CD4-positive, alpha-beta T cell treated with Interleukin-4 for 4 hours (primary cell): ENCODE results near the gene ATG2B.

Source experiments
- DNase-seq: peaks from one replicate; pipeline ENCODE4 v3.0.0-alpha.2; 2020

Gene ATG2B

GRCh38 chr14:96270565-96271420 is 92.3 kb downstream of the ATG2B start:
- DNase-seq: no peak

- no peak for DNase-seq
Measured at GRCh38 chr14:96269359-96269710, 93.8 kb downstream of the ATG2B start.

- DNase-seq: no peak
Measured at GRCh38 chr14:96268431-96269358, 94.4 kb downstream of the ATG2B start.

GRCh38 chr14:96267916-96268315 is 95.2 kb downstream of the ATG2B start:
- no peak for DNase-seq

- no peak for DNase-seq
Measured at GRCh38 chr14:96267336-96267735, 95.8 kb downstream of the ATG2B start.

- DNase-seq: no peak
Measured at GRCh38 chr14:96265383-96266095, 97.6 kb downstream of the ATG2B start.

GRCh38 chr14:96264853-96265252 is 98.3 kb downstream of the ATG2B start:
- no peak for DNase-seq

- no peak for DNase-seq
Measured at GRCh38 chr14:96264200-96264553, 99.0 kb downstream of the ATG2B start.

GRCh38 chr14:96263347-96264199 is 99.6 kb downstream of the ATG2B start:
- DNase-seq: no peak

GRCh38 chr14:96261772-96262655 is 101.1 kb downstream of the ATG2B start:
- no peak for DNase-seq

GRCh38 chr14:96261053-96261452 is 102.1 kb downstream of the ATG2B start:
- DNase-seq: no peak

GRCh38 chr14:96260341-96260821 is 102.8 kb downstream of the ATG2B start:
- no peak for DNase-seq

GRCh38 chr14:96257900-96258299 is 105.2 kb downstream of the ATG2B start:
- no peak for DNase-seq

- DNase-seq: no peak
Measured at GRCh38 chr14:96257056-96257455, 106.1 kb downstream of the ATG2B start.

- no peak for DNase-seq
Measured at GRCh38 chr14:96256407-96256806, 106.7 kb downstream of the ATG2B start.

- no peak for DNase-seq
Measured at GRCh38 chr14:96255501-96256366, 107.4 kb downstream of the ATG2B start, which contains the start of gene BDKRB1. TSS of gene BDKRB1 (plus strand) at chr14:96256210. CDS start at chr14:96263683, 7,473 bp downstream.

GRCh38 chr14:96254687-96255086 is 108.5 kb downstream of the ATG2B start:
- no peak for DNase-seq

GRCh38 chr14:96252999-96253539 is 110.1 kb downstream of the ATG2B start:
- DNase-seq: no peak

GRCh38 chr14:96252323-96252998 is 110.7 kb downstream of the ATG2B start:
- DNase-seq: no peak
